GM19025 (cell line): ENCODE data around the gene TMCC3.

Experiments used
- ATAC-seq: cut with Tn5 transposase; IDR thresholded peaks from one replicate; pipeline ENCODE4 v1.9.1; 2021; ENCODE audit warnings: mild to moderate bottlenecking, low read depth, moderate library complexity; ENCODE audit not compliant: unreplicated experiment

Gene TMCC3

GRCh38 chr12:94674051-94674451, 23.7 kb upstream of the TMCC3 start:
- ATAC-seq = no peak

- ATAC-seq = no peak
These were observed 23.1 kb upstream of the TMCC3 start for GRCh38 chr12:94673496-94673895.

- ATAC-seq = no peak
These were observed 21.6 kb upstream of the TMCC3 start for GRCh38 chr12:94671917-94672316.

GRCh38 chr12:94670898-94671297, 20.5 kb upstream of the TMCC3 start:
- ATAC-seq = no peak

GRCh38 chr12:94670075-94670474, 19.7 kb upstream of the TMCC3 start:
- ATAC-seq = no peak

GRCh38 chr12:94667031-94667540, 16.7 kb upstream of the TMCC3 start:
- no peak for ATAC-seq

GRCh38 chr12:94666158-94666557, 15.8 kb upstream of the TMCC3 start:
- no peak for ATAC-seq

GRCh38 chr12:94663702-94664101, 13.3 kb upstream of the TMCC3 start:
- no peak for ATAC-seq

- ATAC-seq = no peak
These were observed 12.7 kb upstream of the TMCC3 start for GRCh38 chr12:94663071-94663470.

GRCh38 chr12:94660436-94660835, 10.1 kb upstream of the TMCC3 start:
- ATAC-seq = no peak

GRCh38 chr12:94659346-94659930, 9.1 kb upstream of the TMCC3 start:
- ATAC-seq = no peak

- ATAC-seq = no peak
These were observed 8.6 kb upstream of the TMCC3 start for GRCh38 chr12:94658931-94659330.

GRCh38 chr12:94656556-94656955, 6.2 kb upstream of the TMCC3 start:
- no peak for ATAC-seq

GRCh38 chr12:94649349-94650142, 811 bp downstream of the TMCC3 start:
- ATAC-seq = peak; percentile 45

- ATAC-seq = no peak
These were observed 1.8 kb downstream of the TMCC3 start for GRCh38 chr12:94648578-94648977.

GRCh38 chr12:94644141-94644979, 6.0 kb downstream of the TMCC3 start:
- no peak for ATAC-seq

- no peak for ATAC-seq
These were observed 6.8 kb downstream of the TMCC3 start for GRCh38 chr12:94643606-94644005.

- ATAC-seq = no peak
These were observed 9.1 kb downstream of the TMCC3 start for GRCh38 chr12:94641283-94641682.

GRCh38 chr12:94640134-94640928, 10.0 kb downstream of the TMCC3 start:
- peak; percentile 68 for ATAC-seq

- ATAC-seq = no peak
These were observed 11.8 kb downstream of the TMCC3 start for GRCh38 chr12:94638521-94638920.
